ENCODE results near the gene ASB5.

ASB5 gene

GRCh38 chr4:176185051-176185450 lies 84.0 kb downstream of the ASB5 start:
- no peak for DNase-seq
- CTCF ChIA-PET, result no interaction called here
- Histone ChIP-seq H3K27me3 (replicated peaks in 2 of 5; ENCODE audit: control insufficient read depth in 4 of 5, insufficient read depth in 5 of 5, low read length in 4 of 5) (no peaks in the 10 kb centered on the region), H3K4me1 (ENCODE audit: control extremely low read depth in 1 of 4, control insufficient read depth in 4 of 4, insufficient read depth in 4 of 4, low read length in 3 of 4) (no peaks in the 10 kb centered on the region), H3K4me3 (ENCODE audit: control insufficient read depth in 1 of 7, extremely low read depth in 1 of 7, insufficient read depth in 4 of 7, low read depth in 2 of 7, low read length in 6 of 7) (no peak overlapping the region), H3K27ac (ENCODE audit: insufficient read depth in 1 of 2, low read depth in 1 of 2, low read length in 2 of 2, poor library complexity in 1 of 2, severe bottlenecking in 2 of 2) (no peak overlapping the region), H3K9me3 (ENCODE audit: control extremely low read depth in 1 of 5, control insufficient read depth in 4 of 5, insufficient read depth in 2 of 5, low read depth in 1 of 5, low read length in 4 of 5) (no peaks in the 10 kb centered on the region), H3K36me3 (ENCODE audit: control insufficient read depth in 4 of 4, insufficient read depth in 4 of 4, low read length in 3 of 4) (no peaks in the 10 kb centered on the region)
- POLR2A ChIA-PET, result no interaction called here
- WGBS (ENCODE audit: insufficient coverage), result no CpG with 5 or more reads among the region's 1 CpG
